ENCODE data around the gene FCGR1A.
"Not testable (repeated sequence)": the region's sequence is repeated elsewhere in the genome, so short reads cannot be mapped to it uniquely, and the experiment has no call there.

The FCGR1A gene

GRCh38 chr1:149777084-149777483 is 5.4 kb upstream of the FCGR1A start:
- not testable (repeated sequence) for DNase-seq (ENCODE audit: low spot score)

- not testable (repeated sequence) for DNase-seq (ENCODE audit: low spot score)
These were observed 4.2 kb upstream of the FCGR1A start for GRCh38 chr1:149778313-149778712.

DNA sequence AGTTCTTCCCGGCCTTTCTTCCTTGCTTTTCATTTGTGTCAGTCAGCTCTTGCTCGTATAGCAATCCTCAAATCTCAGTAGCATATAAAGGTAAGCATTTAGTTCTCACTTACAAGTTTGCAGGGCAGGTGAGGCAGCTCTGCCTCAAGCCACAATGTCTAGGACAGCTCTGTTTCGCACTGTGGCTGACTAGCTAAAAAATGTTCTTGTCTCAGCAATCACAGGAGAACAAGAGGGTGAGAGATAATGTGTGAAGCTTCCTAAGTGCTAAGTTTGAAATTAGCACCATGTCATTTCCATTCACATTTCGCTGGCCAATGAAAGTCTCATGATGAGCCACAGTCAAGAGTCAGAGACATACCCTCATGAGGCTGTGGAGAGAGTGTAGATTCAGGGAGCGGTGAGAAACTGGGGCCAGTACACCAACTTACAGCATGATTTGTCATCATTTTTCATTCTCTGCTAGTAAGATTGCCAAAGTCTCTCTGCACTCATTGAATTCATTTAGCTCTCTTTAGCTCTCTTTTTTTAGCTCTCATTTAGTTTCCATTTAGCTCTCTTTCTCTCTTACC is 995 bp upstream of the FCGR1A start:
- not testable (repeated sequence) for DNase-seq (ENCODE audit: low spot score)

DNA sequence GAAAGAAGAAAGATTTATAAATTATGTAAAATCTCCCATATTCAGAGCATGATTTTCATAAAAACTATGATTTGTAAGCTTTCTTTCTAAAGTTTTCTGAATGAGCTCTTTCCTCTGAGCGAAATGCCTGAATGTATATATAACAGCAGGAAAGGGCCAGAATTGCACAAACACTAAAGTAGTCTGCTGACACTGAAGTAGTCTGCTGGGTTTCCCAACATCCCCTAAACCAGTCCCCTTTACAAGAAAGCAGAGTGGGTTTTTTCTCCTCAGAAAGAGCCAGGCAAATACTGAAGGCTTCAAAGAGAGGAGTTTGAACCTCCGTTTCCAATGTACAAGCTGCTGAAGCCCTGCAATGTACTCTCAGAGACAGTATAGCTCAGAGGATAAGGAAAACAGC is 795 bp downstream of the FCGR1A start:
- DNase-seq (ENCODE audit: low spot score), result not testable (repeated sequence)

DNA sequence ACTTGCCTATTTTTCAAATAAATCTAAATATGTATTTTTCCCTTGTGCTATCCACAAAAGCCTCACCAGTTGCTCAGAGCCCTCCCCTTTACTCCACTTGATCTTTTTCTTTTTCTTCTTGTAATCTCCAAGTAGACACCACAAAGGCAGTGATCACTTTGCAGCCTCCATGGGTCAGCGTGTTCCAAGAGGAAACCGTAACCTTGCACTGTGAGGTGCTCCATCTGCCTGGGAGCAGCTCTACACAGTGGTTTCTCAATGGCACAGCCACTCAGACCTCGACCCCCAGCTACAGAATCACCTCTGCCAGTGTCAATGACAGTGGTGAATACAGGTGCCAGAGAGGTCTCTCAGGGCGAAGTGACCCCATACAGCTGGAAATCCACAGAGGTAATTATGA is 1.4 kb downstream of the FCGR1A start:
- DNase-seq (ENCODE audit: low spot score), result not testable (repeated sequence)

GRCh38 chr1:149787688-149788451 is 5.4 kb downstream of the FCGR1A start:
- DNase-seq (ENCODE audit: low spot score), result not testable (repeated sequence)

- peak; percentile 46 for DNase-seq (ENCODE audit: low spot score)
These were observed 10.0 kb downstream of the FCGR1A start for GRCh38 chr1:149792502-149792901.

GRCh38 chr1:149792912-149793515 is 10.5 kb downstream of the FCGR1A start:
- peak; percentile 76 for DNase-seq (ENCODE audit: low spot score)

GRCh38 chr1:149793885-149794284 is 11.4 kb downstream of the FCGR1A start:
- not testable (repeated sequence) for DNase-seq (ENCODE audit: low spot score)

- DNase-seq (ENCODE audit: low spot score), result peak; percentile 50
These were observed 19.1 kb downstream of the FCGR1A start for GRCh38 chr1:149801628-149802027.

DNA sequence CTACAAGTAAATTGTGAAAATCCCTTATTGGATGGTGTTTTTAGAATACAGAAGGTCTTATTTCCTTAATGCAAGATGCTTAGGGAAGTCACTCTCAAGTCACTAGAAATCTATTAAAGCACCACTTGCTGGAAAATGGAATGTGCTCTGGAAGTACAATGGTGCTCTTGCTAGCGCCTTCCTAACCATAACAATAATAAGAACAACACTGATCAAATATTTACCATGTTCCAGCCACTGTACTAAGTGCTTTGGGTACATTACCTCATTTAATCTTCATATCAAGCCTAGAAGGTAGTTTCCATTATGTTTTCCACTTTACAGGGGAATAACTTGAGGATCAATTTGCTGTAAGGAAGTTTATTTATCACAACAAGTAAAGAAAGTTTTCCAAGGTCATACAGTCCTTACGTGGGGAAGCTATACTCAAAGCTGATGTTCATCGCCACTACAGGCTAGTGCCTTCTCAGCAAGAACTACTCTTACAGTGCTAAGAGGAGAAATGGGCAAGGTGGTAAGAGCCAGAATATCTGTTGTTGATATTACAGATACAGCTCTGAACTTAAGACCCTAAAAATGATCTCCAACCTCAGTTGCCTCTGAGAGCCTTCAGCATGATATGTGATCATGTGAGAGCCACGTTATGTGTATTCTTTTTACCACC is 22.1 kb downstream of the FCGR1A start:
- not testable (repeated sequence) for DNase-seq (ENCODE audit: low spot score)

- peak; percentile 1 for DNase-seq (ENCODE audit: low spot score)
These were observed 28.4 kb downstream of the FCGR1A start for GRCh38 chr1:149810697-149811405.

- peak; percentile 45 for DNase-seq (ENCODE audit: low spot score)
These were observed 29.0 kb downstream of the FCGR1A start for GRCh38 chr1:149811514-149811889.

- DNase-seq (ENCODE audit: low spot score), result peak; percentile 95
These were observed 29.7 kb downstream of the FCGR1A start for GRCh38 chr1:149811890-149812829.

GRCh38 chr1:149812893-149813801 is 30.7 kb downstream of the FCGR1A start:
- DNase-seq (ENCODE audit: low spot score), result peak; percentile 81

DNA sequence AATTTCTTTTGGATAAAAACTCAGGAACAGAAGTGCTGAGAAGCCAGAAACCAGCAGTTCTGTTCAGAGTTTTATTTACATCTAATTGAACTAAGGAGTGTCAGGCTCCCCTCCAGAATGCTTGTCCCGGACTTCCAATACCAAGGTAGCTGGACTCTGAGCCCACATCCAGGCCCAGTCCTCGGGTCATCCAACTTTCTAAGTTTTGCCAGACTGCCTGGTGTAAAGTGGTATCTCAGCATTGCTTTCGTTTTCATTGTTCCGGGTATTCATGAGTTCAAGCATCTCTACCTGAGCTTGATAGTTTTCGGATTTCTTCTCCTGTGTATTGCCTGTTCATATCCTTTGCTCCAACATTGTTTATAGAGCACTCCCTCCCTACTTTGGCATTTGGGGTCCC is 37.9 kb downstream of the FCGR1A start:
- DNase-seq (ENCODE audit: low spot score), result not testable (repeated sequence)

DNA sequence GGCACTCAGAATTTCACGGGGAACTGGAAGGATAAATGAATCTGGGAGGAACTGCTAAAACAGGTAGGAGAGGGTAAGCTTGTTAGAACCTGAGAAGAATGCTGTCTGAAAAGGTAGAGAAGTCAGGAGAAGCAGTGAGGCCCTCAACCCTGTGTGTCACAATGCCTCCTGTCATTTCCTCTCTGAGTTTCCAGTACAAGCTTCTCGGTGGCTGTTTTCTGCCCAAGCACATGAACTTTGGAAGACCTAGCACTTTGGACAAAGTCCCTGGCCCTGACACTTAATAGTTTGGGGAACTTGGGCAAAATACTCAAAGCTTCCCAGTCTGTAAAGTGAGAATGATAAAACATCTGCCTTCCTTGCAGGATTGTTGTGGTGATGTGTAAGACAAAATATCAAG is 44.1 kb downstream of the FCGR1A start:
- DNase-seq (ENCODE audit: low spot score), result not testable (repeated sequence)

- DNase-seq (ENCODE audit: low spot score), result not testable (repeated sequence)
These were observed 49.3 kb downstream of the FCGR1A start for GRCh38 chr1:149831764-149832315.

DNA sequence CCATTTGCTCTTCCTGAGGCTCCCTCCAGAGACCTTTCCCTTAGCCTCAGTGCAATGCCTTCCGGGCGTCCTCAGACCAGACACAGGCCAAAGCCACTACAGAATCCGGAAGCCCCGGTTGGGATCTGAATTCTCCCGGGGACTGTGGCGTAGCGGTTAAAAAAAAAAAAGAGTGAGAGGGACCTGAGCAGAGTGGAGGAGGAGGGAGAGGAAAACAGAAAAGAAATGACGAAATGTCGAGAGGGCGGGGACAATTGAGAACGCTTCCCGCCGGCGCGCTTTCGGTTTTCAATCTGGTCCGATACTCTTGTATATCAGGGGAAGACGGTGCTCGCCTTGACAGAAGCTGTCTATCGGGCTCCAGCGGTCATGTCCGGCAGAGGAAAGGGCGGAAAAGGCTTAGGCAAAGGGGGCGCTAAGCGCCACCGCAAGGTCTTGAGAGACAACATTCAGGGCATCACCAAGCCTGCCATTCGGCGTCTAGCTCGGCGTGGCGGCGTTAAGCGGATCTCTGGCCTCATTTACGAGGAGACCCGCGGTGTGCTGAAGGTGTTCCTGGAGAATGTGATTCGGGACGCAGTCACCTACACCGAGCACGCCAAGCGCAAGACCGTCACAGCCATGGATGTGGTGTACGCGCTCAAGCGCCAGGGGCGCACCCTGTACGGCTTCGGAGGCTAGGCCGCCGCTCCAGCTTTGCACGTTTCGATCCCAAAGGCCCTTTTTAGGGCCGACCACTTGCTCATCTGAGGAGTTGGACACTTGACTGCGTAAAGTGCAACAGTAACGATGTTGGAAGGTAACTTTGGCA is 50.0 kb downstream of the FCGR1A start:
- DNase-seq (ENCODE audit: low spot score), result not testable (repeated sequence)

Data from kidney tubule cell (primary cell).